ENCODE results near the gene KCNK7. TPM values are rescaled to one million over a fixed set of nuclear protein-coding genes. Genes with fewer than 3 reads are reported as not detected.

The KCNK7 gene
- total RNA-seq, 1 donor from 2014 or later: 1.1 TPM

DNA sequence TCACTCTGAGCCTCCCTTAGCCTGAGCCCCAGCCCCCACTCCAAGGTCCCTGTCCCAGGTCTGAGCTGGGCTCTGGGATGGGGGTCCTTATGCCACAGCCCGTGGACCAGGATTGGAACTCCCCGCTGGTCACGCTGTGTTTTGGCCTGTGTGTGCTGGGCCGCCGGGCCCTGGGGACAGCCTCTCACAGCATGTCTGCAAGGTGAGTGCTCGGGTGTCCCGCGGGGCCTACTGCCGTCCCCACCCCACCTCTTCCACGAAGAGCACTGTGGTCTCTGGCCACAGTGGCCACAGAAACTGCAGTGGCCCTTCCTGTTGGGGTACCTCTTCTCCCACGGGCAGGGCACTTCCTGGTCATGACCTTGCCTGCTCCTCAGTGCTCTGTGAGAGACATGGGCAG is 38.8 kb upstream of the KCNK7 start:
- DNase-seq (no peak), ATAC-seq (ENCODE audit: low read depth) (no peak)
- POLR2A ChIA-PET: interaction anchor here (0.9 to 16.1 kb wide), 2 partner anchors 23 to 135 kb away, joined by 7 to 617 read pairs; partner anchors contain the start of gene RELA
- no peak overlapping the region for H3K4me3 Mint-ChIP-seq
- H3K27ac Mint-ChIP-seq: no peak overlapping the region
- peaks cover 49% of the 10 kb centered on the region for H3K36me3 Mint-ChIP-seq (ENCODE audit: low read depth)
- TF ChIP-seq, protein P1, sequence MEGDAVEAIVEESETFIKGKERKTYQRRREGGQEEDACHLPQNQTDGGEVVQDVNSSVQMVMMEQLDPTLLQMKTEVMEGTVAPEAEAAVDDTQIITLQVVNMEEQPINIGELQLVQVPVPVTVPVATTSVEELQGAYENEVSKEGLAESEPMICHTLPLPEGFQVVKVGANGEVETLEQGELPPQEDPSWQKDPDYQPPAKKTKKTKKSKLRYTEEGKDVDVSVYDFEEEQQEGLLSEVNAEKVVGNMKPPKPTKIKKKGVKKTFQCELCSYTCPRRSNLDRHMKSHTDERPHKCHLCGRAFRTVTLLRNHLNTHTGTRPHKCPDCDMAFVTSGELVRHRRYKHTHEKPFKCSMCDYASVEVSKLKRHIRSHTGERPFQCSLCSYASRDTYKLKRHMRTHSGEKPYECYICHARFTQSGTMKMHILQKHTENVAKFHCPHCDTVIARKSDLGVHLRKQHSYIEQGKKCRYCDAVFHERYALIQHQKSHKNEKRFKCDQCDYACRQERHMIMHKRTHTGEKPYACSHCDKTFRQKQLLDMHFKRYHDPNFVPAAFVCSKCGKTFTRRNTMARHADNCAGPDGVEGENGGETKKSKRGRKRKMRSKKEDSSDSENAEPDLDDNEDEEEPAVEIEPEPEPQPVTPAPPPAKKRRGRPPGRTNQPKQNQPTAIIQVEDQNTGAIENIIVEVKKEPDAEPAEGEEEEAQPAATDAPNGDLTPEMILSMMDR (IDR thresholded peaks at IDR 0.05): no peak
- intact Hi-C loops (cut with micrococcal nuclease): no loop called here
- H3K27me3 Mint-ChIP-seq: no peaks in the 10 kb centered on the region
- H3K9me3 Mint-ChIP-seq: no peaks in the 10 kb centered on the region
- peaks cover 23% of the 10 kb centered on the region for H3K4me1 Mint-ChIP-seq
- CTCF ChIA-PET: no interaction called here

DNA sequence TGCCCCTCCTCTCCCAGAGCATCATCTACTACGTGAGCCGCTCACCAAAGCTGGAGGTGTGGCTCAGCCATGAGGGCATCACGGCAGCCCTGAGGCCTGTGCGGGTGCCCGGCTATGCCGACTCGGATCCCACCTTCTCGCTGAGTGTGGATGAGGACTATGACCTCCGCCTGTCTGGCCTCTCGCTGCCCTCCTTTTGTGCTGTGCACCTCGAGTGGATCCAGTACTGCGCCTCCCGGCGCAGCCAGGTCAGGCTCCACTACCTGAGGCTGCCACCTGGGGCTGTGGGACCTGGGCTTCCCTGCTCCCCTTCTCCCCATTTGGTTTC is 38.5 kb upstream of the KCNK7 start:
- H3K4me3 Mint-ChIP-seq: no peak overlapping the region
- H3K36me3 Mint-ChIP-seq (ENCODE audit: low read depth): peaks cover 52% of the 10 kb centered on the region
- no peaks in the 10 kb centered on the region for H3K9me3 Mint-ChIP-seq
- no peak overlapping the region for H3K27ac Mint-ChIP-seq
- DNase-seq (no peak), ATAC-seq (ENCODE audit: low read depth) (no peak)
- H3K27me3 Mint-ChIP-seq: no peaks in the 10 kb centered on the region
- intact Hi-C loops (cut with micrococcal nuclease): no loop called here
- H3K4me1 Mint-ChIP-seq: peaks cover 20% of the 10 kb centered on the region
- POLR2A ChIA-PET: interaction anchor here (0.9 to 16.1 kb wide), 2 partner anchors 23 to 136 kb away, joined by 7 to 617 read pairs; partner anchors contain the start of gene RELA
- TF ChIP-seq, protein P1 (IDR thresholded peaks at IDR 0.05): no peak
- CTCF ChIA-PET: no interaction called here

DNA sequence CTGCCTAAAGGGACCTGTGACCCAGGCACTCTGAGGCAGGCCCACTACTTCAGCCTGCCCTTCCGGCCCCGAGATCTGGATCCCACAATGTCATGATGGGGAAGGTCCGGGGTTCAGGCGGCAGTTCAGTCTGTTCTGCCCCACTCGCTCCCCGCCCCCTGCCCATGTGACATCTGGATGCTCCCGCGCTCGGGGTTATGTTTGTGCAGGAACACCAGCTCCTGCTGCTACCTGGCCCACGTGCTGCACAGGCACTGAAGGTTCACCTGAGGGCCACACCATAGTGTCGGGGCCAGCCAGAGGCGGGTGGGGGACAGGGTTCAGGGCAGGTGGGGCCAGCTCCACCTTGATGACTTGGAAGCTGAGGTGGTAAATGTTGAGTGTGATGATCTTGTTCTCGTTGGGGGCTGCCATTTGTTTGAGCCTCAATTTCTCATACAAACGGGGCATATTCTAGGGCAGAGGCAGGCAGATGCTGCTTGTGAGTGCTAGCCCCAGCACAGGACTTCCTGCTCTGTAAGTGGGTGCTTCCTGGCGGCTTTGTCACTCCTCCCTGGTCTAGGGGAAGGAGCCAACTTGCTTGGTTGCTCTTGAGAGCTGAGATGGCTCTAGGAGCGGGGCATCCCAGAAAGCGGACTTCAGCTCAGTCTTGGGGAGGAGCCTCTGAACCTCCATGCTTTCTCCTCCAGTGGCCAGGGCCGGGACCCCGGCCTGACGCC is 37.9 kb upstream of the KCNK7 start:
- CTCF ChIA-PET: no interaction called here
- intact Hi-C loops (cut with micrococcal nuclease): no loop called here
- ATAC-seq (ENCODE audit: low read depth): no peak
- peaks cover 15% of the 10 kb centered on the region for H3K4me1 Mint-ChIP-seq
- peaks cover 56% of the 10 kb centered on the region for H3K36me3 Mint-ChIP-seq (ENCODE audit: low read depth)
- TF ChIP-seq, protein P1 (IDR thresholded peaks at IDR 0.05): no peak
- DNase-seq: no peak
- H3K27me3 Mint-ChIP-seq: no peaks in the 10 kb centered on the region
- H3K4me3 Mint-ChIP-seq: no peak overlapping the region
- POLR2A ChIA-PET: interaction anchor here (0.9 to 16.1 kb wide), 3 partner anchors 11 to 136 kb away, joined by 6 to 617 read pairs (median 7); partner anchors contain the start of gene RELA
- H3K27ac Mint-ChIP-seq: no peak overlapping the region
- no peaks in the 10 kb centered on the region for H3K9me3 Mint-ChIP-seq

DNA sequence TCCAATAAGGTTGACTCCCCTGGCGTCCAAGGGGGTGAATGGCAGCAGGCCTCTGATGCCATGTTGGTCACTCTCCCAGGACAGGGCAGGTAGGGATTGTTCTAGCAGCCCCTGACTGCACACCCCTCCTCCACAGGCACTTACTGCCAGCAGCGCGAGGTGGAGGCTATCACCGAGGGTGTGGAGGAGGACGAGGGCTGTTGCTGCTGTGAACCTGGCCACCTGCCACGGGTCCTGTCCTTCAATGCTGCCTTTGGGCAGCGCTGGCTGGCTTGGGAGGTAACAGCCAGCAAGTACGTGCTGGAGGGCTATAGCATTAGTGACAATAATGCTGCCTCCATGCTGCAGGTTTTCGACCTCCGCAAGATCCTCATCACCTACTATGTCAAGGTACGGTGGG is 34.6 kb upstream of the KCNK7 start:
- TF ChIP-seq, protein P1 (IDR thresholded peaks at IDR 0.05): no peak
- H3K9me3 Mint-ChIP-seq: no peaks in the 10 kb centered on the region
- POLR2A ChIA-PET: interaction anchor here (0.6 to 16.1 kb wide), 2 partner anchors 27 to 28 kb away, joined by 10 to 617 read pairs; partner anchors contain the start of gene RELA
- intact Hi-C loops (cut with micrococcal nuclease): no loop called here
- CTCF ChIA-PET: no interaction called here
- H3K27me3 Mint-ChIP-seq: no peaks in the 10 kb centered on the region
- no peak overlapping the region for H3K4me3 Mint-ChIP-seq
- ATAC-seq (ENCODE audit: low read depth) (no peak), DNase-seq (no peak)
- H3K36me3 Mint-ChIP-seq (ENCODE audit: low read depth): peaks cover 71% of the 10 kb centered on the region
- H3K4me1 Mint-ChIP-seq: peaks cover 9% of the 10 kb centered on the region
- no peak overlapping the region for H3K27ac Mint-ChIP-seq

GRCh38 chr11:65629579-65629978 is 34.0 kb upstream of the KCNK7 start:
- H3K27me3 Mint-ChIP-seq: no peaks in the 10 kb centered on the region
- TF ChIP-seq, protein P1 (IDR thresholded peaks at IDR 0.05): no peak
- peaks cover 70% of the 10 kb centered on the region for H3K36me3 Mint-ChIP-seq (ENCODE audit: low read depth)
- H3K4me1 Mint-ChIP-seq: peaks cover 9% of the 10 kb centered on the region
- ATAC-seq (ENCODE audit: low read depth) (no peak), DNase-seq (no peak)
- ChIA-PET CTCF (no interaction called here), POLR2A (interaction anchor here (0.6 to 0.7 kb wide), 2 partner anchors 9 to 28 kb away, joined by 3 to 10 read pairs; no protein-coding TSS in a partner anchor)
- H3K27ac Mint-ChIP-seq: no peak overlapping the region
- H3K4me3 Mint-ChIP-seq: no peak overlapping the region
- H3K9me3 Mint-ChIP-seq: no peaks in the 10 kb centered on the region
- intact Hi-C loops (cut with micrococcal nuclease): no loop called here

Data from activated B cell treated with CpG ODN at 0.5 μM for 24 hours (primary cell).